Measurements from ENCODE around the gene TMEM175.

TMEM175 gene

GRCh38 chr4:951186-951585 lies 18.9 kb downstream of the TMEM175 start:
- Histone ChIP-seq H3K27ac (ENCODE audit: low read depth, low read length) (no peak overlapping the region), H3K4me2 (ENCODE audit: low read length) (no peak overlapping the region)
- TF ChIP-seq EZH2phosphoT487 (IDR thresholded peaks at IDR 0.05; ENCODE audit: borderline replicate concordance, low read length) = no peak
- TF ChIP-seq, protein P1, sequence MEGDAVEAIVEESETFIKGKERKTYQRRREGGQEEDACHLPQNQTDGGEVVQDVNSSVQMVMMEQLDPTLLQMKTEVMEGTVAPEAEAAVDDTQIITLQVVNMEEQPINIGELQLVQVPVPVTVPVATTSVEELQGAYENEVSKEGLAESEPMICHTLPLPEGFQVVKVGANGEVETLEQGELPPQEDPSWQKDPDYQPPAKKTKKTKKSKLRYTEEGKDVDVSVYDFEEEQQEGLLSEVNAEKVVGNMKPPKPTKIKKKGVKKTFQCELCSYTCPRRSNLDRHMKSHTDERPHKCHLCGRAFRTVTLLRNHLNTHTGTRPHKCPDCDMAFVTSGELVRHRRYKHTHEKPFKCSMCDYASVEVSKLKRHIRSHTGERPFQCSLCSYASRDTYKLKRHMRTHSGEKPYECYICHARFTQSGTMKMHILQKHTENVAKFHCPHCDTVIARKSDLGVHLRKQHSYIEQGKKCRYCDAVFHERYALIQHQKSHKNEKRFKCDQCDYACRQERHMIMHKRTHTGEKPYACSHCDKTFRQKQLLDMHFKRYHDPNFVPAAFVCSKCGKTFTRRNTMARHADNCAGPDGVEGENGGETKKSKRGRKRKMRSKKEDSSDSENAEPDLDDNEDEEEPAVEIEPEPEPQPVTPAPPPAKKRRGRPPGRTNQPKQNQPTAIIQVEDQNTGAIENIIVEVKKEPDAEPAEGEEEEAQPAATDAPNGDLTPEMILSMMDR (IDR thresholded peaks at IDR 0.05; ENCODE audit: low read depth, low read length, poor library complexity, severe bottlenecking) = no peak

DNA sequence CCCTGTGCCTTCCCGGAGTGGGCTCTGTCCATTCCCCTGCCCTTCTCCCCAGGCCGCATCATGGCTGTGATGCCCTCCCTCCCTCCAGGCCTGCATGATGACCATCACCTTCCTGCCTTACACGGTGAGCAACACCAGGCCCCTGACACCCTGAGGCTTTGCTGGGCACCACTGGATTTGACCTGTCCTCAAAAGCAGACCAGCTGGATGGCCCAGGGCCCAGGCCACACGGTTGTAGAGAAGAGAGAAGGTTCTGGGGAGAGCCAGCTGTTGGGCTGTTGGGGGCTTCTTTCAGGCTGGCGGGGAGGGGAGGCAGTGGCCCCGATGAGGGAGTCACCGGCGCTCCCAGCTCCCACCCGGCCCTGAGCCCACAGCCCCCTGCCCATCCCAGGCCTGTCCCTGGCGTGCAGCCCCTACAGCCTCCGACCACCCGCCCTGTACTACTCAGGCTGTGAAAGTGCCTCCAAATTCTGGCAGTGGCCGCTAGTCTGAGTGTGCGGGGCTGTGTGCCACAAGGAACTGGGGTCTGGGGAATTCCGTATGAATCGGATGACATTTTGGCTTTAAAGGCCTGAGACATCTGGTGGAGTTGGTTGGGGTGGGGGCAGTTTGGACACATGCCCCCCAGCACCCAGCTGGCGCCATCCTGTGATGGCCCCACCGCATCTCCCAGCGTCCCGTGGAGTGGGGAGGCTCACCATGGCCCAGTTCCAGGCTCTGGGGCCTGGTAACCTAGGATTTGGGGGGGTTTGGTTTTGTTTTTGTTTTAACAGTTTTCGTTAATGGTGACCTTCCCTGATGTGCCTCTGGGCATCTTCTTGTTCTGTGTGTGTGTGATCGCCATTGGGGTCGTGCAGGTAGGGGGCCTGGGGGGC lies 19.6 kb downstream of the TMEM175 start:
- Histone ChIP-seq H3K4me2 (ENCODE audit: low read length) (no peak overlapping the region), H3K36me3 (ENCODE audit: control insufficient read depth, low read length) (no peaks in the 10 kb centered on the region), H3F3A (ENCODE audit: control insufficient read depth, insufficient read depth) (no peaks in the 10 kb centered on the region), H3K9me2 (replicated peaks; ENCODE audit: control insufficient read depth, low read length) (no peaks in the 10 kb centered on the region), H3K4me1 (ENCODE audit: control insufficient read depth, low read length) (no peaks in the 10 kb centered on the region), H3K27ac (ENCODE audit: low read depth, low read length) (no peak overlapping the region), H4K20me1 (ENCODE audit: control insufficient read depth, insufficient read depth, low read depth, low read length) (0 out of 2 replicates have a peak, but pooled peaks cover 8% of the 10 kb centered on the region), H3K27me3 (ENCODE audit: control insufficient read depth, low read length) (no peaks in the 10 kb centered on the region), H3K79me2 (ENCODE audit: control insufficient read depth, low read length) (no peaks in the 10 kb centered on the region), H3K9me3 (ENCODE audit: control insufficient read depth, insufficient read depth, low read length) (no peaks in the 10 kb centered on the region), H3K4me3 (ENCODE audit: low read length) (no peak overlapping the region)
- TF ChIP-seq, protein P1 (IDR thresholded peaks at IDR 0.05; ENCODE audit: low read depth, low read length, poor library complexity, severe bottlenecking) = no peak
- no peak for TF ChIP-seq EZH2phosphoT487 (IDR thresholded peaks at IDR 0.05; ENCODE audit: borderline replicate concordance, low read length)

More at GRCh38 chr4:951186-951585, 18.9 kb downstream of the TMEM175 start:
- Histone ChIP-seq H3K36me3 (ENCODE audit: control insufficient read depth, low read length) (no peaks in the 10 kb centered on the region), H3K4me1 (ENCODE audit: control insufficient read depth, low read length) (no peaks in the 10 kb centered on the region), H3K27me3 (ENCODE audit: control insufficient read depth, low read length) (no peaks in the 10 kb centered on the region), H3K9me2 (replicated peaks; ENCODE audit: control insufficient read depth, low read length) (no peaks in the 10 kb centered on the region), H3K79me2 (ENCODE audit: control insufficient read depth, low read length) (no peaks in the 10 kb centered on the region), H3F3A (ENCODE audit: control insufficient read depth, insufficient read depth) (no peaks in the 10 kb centered on the region), H3K4me3 (ENCODE audit: low read length) (no peak overlapping the region), H3K9me3 (ENCODE audit: control insufficient read depth, insufficient read depth, low read length) (no peaks in the 10 kb centered on the region), H4K20me1 (ENCODE audit: control insufficient read depth, insufficient read depth, low read depth, low read length) (0 out of 2 replicates have a peak, but pooled peaks cover 8% of the 10 kb centered on the region)

GRCh38 chr4:952881-953573 lies 20.8 kb downstream of the TMEM175 start:
- Histone ChIP-seq H3K36me3 (ENCODE audit: control insufficient read depth, low read length) (no peaks in the 10 kb centered on the region), H3K9me3 (ENCODE audit: control insufficient read depth, insufficient read depth, low read length) (no peaks in the 10 kb centered on the region), H3K9me2 (replicated peaks; ENCODE audit: control insufficient read depth, low read length) (no peaks in the 10 kb centered on the region)

More at GRCh38 chr4:952881-953573, 20.8 kb downstream of the TMEM175 start:
- Histone ChIP-seq H3K4me2 (ENCODE audit: low read length) (no peak overlapping the region), H3K27ac (ENCODE audit: low read depth, low read length) (no peak overlapping the region), H3K4me1 (ENCODE audit: control insufficient read depth, low read length) (no peaks in the 10 kb centered on the region), H3K27me3 (ENCODE audit: control insufficient read depth, low read length) (no peaks in the 10 kb centered on the region), H3F3A (ENCODE audit: control insufficient read depth, insufficient read depth) (no peaks in the 10 kb centered on the region), H4K20me1 (ENCODE audit: control insufficient read depth, insufficient read depth, low read depth, low read length) (0 out of 2 replicates have a peak, but pooled peaks cover 8% of the 10 kb centered on the region), H3K79me2 (ENCODE audit: control insufficient read depth, low read length) (no peaks in the 10 kb centered on the region), H3K4me3 (ENCODE audit: low read length) (no peak overlapping the region)
- TF ChIP-seq, protein P1 (IDR thresholded peaks at IDR 0.05; ENCODE audit: low read depth, low read length, poor library complexity, severe bottlenecking) = no peak
- no peak for TF ChIP-seq EZH2phosphoT487 (IDR thresholded peaks at IDR 0.05; ENCODE audit: borderline replicate concordance, low read length)
